Measurements from ENCODE around the gene CUL1. TPM values are rescaled to one million over a fixed set of nuclear protein-coding genes. Genes with fewer than 3 reads are reported as not detected.
"Not testable (repeated sequence)": the region's sequence is repeated elsewhere in the genome, so short reads cannot be mapped to it uniquely, and the experiment has no call there.

The CUL1 gene
- total RNA-seq, 1 experiment from 2014 or later, result 94.4 TPM

GRCh38 chr7:148702876-148703670 lies 4.4 kb downstream of the CUL1 start:
- DNase-seq, result no peak

GRCh38 chr7:148703671-148703962 lies 4.9 kb downstream of the CUL1 start:
- H3K27ac ChIP-seq; H3K4me3 ChIP-seq; H3K9me3 ChIP-seq (replicated peaks); H3K27me3 ChIP-seq; H3K36me3 ChIP-seq; DNase-seq: not testable (repeated sequence)
- H3K4me1 ChIP-seq, result peaks cover 12% of the 10 kb centered on the region

More at GRCh38 chr7:148702876-148703670, 4.4 kb downstream of the CUL1 start:
- Histone ChIP-seq H3K4me1 (peaks cover 12% of the 10 kb centered on the region), H3K36me3 (no peaks in the 10 kb centered on the region), H3K27me3 (no peaks in the 10 kb centered on the region), H3K4me3 (no peak overlapping the region), H3K27ac (no peak overlapping the region), H3K9me3 (replicated peaks) (no peaks in the 10 kb centered on the region)

GRCh38 chr7:148704189-148704588 lies 5.5 kb downstream of the CUL1 start:
- Histone ChIP-seq H3K36me3 (no peaks in the 10 kb centered on the region), H3K27ac (no peak overlapping the region), H3K4me3 (no peak overlapping the region), H3K27me3 (no peaks in the 10 kb centered on the region), H3K9me3 (replicated peaks) (no peaks in the 10 kb centered on the region), H3K4me1 (peaks cover 12% of the 10 kb centered on the region)
- no peak for DNase-seq

- no peaks in the 10 kb centered on the region for H3K36me3 ChIP-seq
- no peak for DNase-seq
- H3K4me3 ChIP-seq, result no peak overlapping the region
- H3K9me3 ChIP-seq (replicated peaks), result no peaks in the 10 kb centered on the region
- H3K27ac ChIP-seq, result no peak overlapping the region
- peaks cover 12% of the 10 kb centered on the region for H3K4me1 ChIP-seq
- H3K27me3 ChIP-seq, result no peaks in the 10 kb centered on the region
Measured at GRCh38 chr7:148704970-148705369, 6.3 kb downstream of the CUL1 start.

GRCh38 chr7:148706368-148706767 lies 7.7 kb downstream of the CUL1 start:
- no peaks in the 10 kb centered on the region for H3K27me3 ChIP-seq
- no peaks in the 10 kb centered on the region for H3K36me3 ChIP-seq
- no peaks in the 10 kb centered on the region for H3K9me3 ChIP-seq (replicated peaks)
- no peak for DNase-seq
- peaks cover 5% of the 10 kb centered on the region for H3K4me1 ChIP-seq
- H3K4me3 ChIP-seq, result no peak overlapping the region
- H3K27ac ChIP-seq, result no peak overlapping the region

- DNase-seq, result no peak
- H3K36me3 ChIP-seq, result no peaks in the 10 kb centered on the region; the same call in 1 of the 2 replicates
- no peaks in the 10 kb centered on the region; the same call in 1 of the 2 replicates for H3K4me1 ChIP-seq
- no peaks in the 10 kb centered on the region for H3K27me3 ChIP-seq
- H3K27ac ChIP-seq, result no peak overlapping the region
- H3K4me3 ChIP-seq, result no peak overlapping the region
- H3K9me3 ChIP-seq (replicated peaks), result no peaks in the 10 kb centered on the region
Measured at GRCh38 chr7:148708026-148708885, 9.6 kb downstream of the CUL1 start.

GRCh38 chr7:148709014-148709413 lies 10.3 kb downstream of the CUL1 start:
- Histone ChIP-seq H3K4me1 (no peaks in the 10 kb centered on the region; the same call in 1 of the 2 replicates), H3K36me3 (peaks cover under 1% of the 10 kb centered on the region; the same call in 1 of the 2 replicates), H3K27me3 (no peaks in the 10 kb centered on the region), H3K4me3 (no peak overlapping the region), H3K9me3 (replicated peaks) (no peaks in the 10 kb centered on the region), H3K27ac (no peak overlapping the region)
- DNase-seq, result no peak

- not testable (repeated sequence) for H3K27me3 ChIP-seq; H3K36me3 ChIP-seq; DNase-seq; H3K4me1 ChIP-seq; H3K27ac ChIP-seq; H3K9me3 ChIP-seq (replicated peaks); H3K4me3 ChIP-seq
Measured at GRCh38 chr7:148710426-148710825, 11.7 kb downstream of the CUL1 start.

GRCh38 chr7:148711191-148712102 lies 12.7 kb downstream of the CUL1 start:
- Histone ChIP-seq H3K4me1 (no peaks in the 10 kb centered on the region), H3K36me3 (peaks cover 7% of the 10 kb centered on the region), H3K27ac (no peak overlapping the region), H3K4me3 (no peak overlapping the region), H3K9me3 (replicated peaks) (no peaks in the 10 kb centered on the region), H3K27me3 (no peaks in the 10 kb centered on the region)
- DNase-seq, result no peak

- Histone ChIP-seq H3K27ac (no peak overlapping the region), H3K4me3 (no peak overlapping the region), H3K36me3 (peaks cover 7% of the 10 kb centered on the region), H3K4me1 (no peaks in the 10 kb centered on the region), H3K9me3 (replicated peaks) (no peaks in the 10 kb centered on the region), H3K27me3 (no peaks in the 10 kb centered on the region)
- no peak for DNase-seq
Measured at GRCh38 chr7:148712678-148713329, 14.1 kb downstream of the CUL1 start.

- H3K36me3 ChIP-seq, result peaks cover 7% of the 10 kb centered on the region
- no peaks in the 10 kb centered on the region for H3K4me1 ChIP-seq
- H3K4me3 ChIP-seq, result no peak overlapping the region
- no peaks in the 10 kb centered on the region for H3K9me3 ChIP-seq (replicated peaks)
- H3K27ac ChIP-seq, result no peak overlapping the region
- H3K27me3 ChIP-seq, result no peaks in the 10 kb centered on the region
- DNase-seq, result no peak
Measured at GRCh38 chr7:148714498-148714897, 15.8 kb downstream of the CUL1 start.

GRCh38 chr7:148715027-148715426 lies 16.3 kb downstream of the CUL1 start:
- H3K9me3 ChIP-seq (replicated peaks), result no peaks in the 10 kb centered on the region

GRCh38 chr7:148717266-148717793 lies 18.6 kb downstream of the CUL1 start:
- Histone ChIP-seq H3K36me3 (peaks cover 7% of the 10 kb centered on the region), H3K4me3 (no peak overlapping the region), H3K27me3 (no peaks in the 10 kb centered on the region), H3K4me1 (no peaks in the 10 kb centered on the region), H3K9me3 (replicated peaks) (no peaks in the 10 kb centered on the region), H3K27ac (no peak overlapping the region)
- DNase-seq, result no peak

More at GRCh38 chr7:148715027-148715426, 16.3 kb downstream of the CUL1 start:
- DNase-seq, result no peak
- H3K4me3 ChIP-seq, result no peak overlapping the region
- no peaks in the 10 kb centered on the region for H3K4me1 ChIP-seq
- peaks cover 7% of the 10 kb centered on the region for H3K36me3 ChIP-seq
- H3K27me3 ChIP-seq, result no peaks in the 10 kb centered on the region
- no peak overlapping the region for H3K27ac ChIP-seq

GRCh38 chr7:148718431-148718830 lies 19.7 kb downstream of the CUL1 start:
- no peak for DNase-seq
- no peaks in the 10 kb centered on the region for H3K9me3 ChIP-seq (replicated peaks)
- no peaks in the 10 kb centered on the region for H3K27me3 ChIP-seq
- H3K4me3 ChIP-seq, result no peak overlapping the region
- no peak overlapping the region for H3K27ac ChIP-seq
- peaks cover 9% of the 10 kb centered on the region for H3K4me1 ChIP-seq
- peaks cover 7% of the 10 kb centered on the region for H3K36me3 ChIP-seq

Measured in SJCRH30 (cell line).